GM13976 (cell line): ENCODE measurements around the gene ZNF184.

Experiments used
- DNase-seq: peaks from one replicate; pipeline ENCODE4 v3.0.0; 2012; ENCODE audit warnings: low spot score
- CTCF ChIP-seq: IDR thresholded peaks from 2 replicates; pipeline ENCODE4 v1.5.1; 2012; ENCODE audit warnings: borderline replicate concordance, mild to moderate bottlenecking; ENCODE audit not compliant: insufficient read depth; ENCODE audit errors: extremely low read depth, missing control alignments, control extremely low read depth
- in situ Hi-C: fragments of 300-500 bp; cut with MboI; formaldehyde crosslinking; loops from one replicate; pipeline ENCODE4 v1.12.0; 2022; ENCODE audit warnings: low sequenced_read_pairs, mixed read lengths, inconsistent platforms; ENCODE audit not compliant: unreplicated experiment

ZNF184 gene

GRCh38 chr6:27471365-27472115 lies 1.4 kb downstream of the ZNF184 start:
- no peak for DNase-seq
- in situ Hi-C loops = no loop called here
- no peak for TF ChIP-seq CTCF

- no peak for DNase-seq
- no peak for TF ChIP-seq CTCF
- in situ Hi-C loops = no loop called here
Measured at GRCh38 chr6:27470023-27470422, 2.9 kb downstream of the ZNF184 start.

GRCh38 chr6:27468334-27468733 lies 4.6 kb downstream of the ZNF184 start:
- in situ Hi-C loops = no loop called here
- no peak for DNase-seq
- no peak for TF ChIP-seq CTCF

DNA sequence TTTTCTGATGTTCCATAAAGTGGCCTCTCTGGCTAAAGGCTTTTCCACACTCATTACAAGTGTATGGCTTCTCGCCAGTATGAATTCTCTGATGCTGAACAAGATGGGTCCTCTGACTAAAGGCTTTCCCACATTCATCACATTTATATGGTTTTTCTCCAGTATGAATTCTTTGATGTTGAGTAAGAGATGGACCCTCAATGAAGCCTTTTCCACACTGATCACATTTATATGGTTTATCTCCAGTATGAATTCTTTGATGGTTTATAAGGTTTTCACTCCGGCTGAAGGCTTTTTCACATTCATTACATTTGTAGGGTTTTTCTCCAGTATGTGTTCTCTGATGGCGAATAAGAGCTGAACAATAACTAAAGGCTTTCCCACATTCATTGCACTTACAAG lies 20.4 kb downstream of the ZNF184 start:
- no peak for DNase-seq
- in situ Hi-C loops = no loop called here

GRCh38 chr6:27451660-27452390 lies 21.1 kb downstream of the ZNF184 start:
- no peak for TF ChIP-seq CTCF
- DNase-seq = no peak

More for the DNA sequence above, 20.4 kb downstream of the ZNF184 start:
- no peak for TF ChIP-seq CTCF

DNA sequence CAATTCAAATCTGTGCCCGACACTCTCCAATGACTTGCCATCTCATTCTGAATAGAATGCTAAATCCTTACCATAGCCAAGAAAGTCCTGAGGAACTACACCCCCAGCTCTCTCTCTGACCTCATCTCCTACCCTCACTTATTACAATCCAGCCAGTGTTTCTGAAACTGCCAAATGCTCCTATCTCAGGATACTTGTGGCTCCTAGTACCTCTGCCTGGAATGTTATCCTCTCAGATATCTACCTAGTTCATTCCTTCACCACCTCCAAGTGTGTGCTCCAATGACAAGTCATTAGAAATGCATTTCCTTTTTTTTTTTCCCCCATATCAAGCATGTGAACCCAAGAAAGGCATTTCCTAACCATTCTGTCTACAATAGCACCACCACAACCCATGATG lies 24.4 kb downstream of the ZNF184 start:
- in situ Hi-C loops = no loop called here
- no peak for TF ChIP-seq CTCF
- no peak for DNase-seq

More at GRCh38 chr6:27451660-27452390, 21.1 kb downstream of the ZNF184 start:
- in situ Hi-C loops = no loop called here
